H9 (cell line): ENCODE data around the gene ABCG1. TPM values are rescaled to one million over a fixed set of nuclear protein-coding genes. Genes with fewer than 3 reads are reported as not detected.

Source experiments
- DNase-seq: peaks from one replicate; pipeline ENCODE4 v3.0.0-alpha.2; 2017
- H2AFZ ChIP-seq: one replicate; pipeline ENCODE4 v1.6.1; 2013; ENCODE audit warnings: mild to moderate bottlenecking, low read length, control low read depth, moderate library complexity
- H2AK5ac ChIP-seq: 2 replicates; pipeline ENCODE4 v1.6.1; 2013; ENCODE audit warnings: low read length, control low read depth, mixed read lengths; ENCODE audit not compliant: insufficient read length
- H2BK120ac ChIP-seq: one replicate; pipeline ENCODE4 v1.6.1; 2013; ENCODE audit warnings: low read depth, mild to moderate bottlenecking, low read length, control low read depth, inconsistent platforms; ENCODE audit not compliant: poor library complexity, severe bottlenecking
- H2BK12ac ChIP-seq: 2 replicates; pipeline ENCODE4 v1.6.1; 2013; ENCODE audit warnings: low read length, control low read depth, mixed read lengths, low read depth; ENCODE audit not compliant: insufficient read length
- H2BK15ac ChIP-seq: 2 replicates; pipeline ENCODE4 v1.6.1; 2013; ENCODE audit warnings: low read depth, low read length, control low read depth
- H2BK20ac ChIP-seq: one replicate; pipeline ENCODE4 v1.6.1; 2013; ENCODE audit warnings: low read depth, mild to moderate bottlenecking, low read length, control low read depth, inconsistent platforms; ENCODE audit not compliant: poor library complexity, severe bottlenecking
- H2BK5ac ChIP-seq: 2 replicates; pipeline ENCODE4 v1.6.1; 2013; ENCODE audit warnings: low read length, control low read depth, mixed read lengths; ENCODE audit not compliant: insufficient read length
- H3K14ac ChIP-seq: 2 replicates; pipeline ENCODE4 v1.6.1; 2013; ENCODE audit warnings: low read length, control low read depth; ENCODE audit not compliant: insufficient read depth
- H3K18ac ChIP-seq: 2 replicates; pipeline ENCODE4 v1.6.1; 2013; ENCODE audit warnings: low read depth, mild to moderate bottlenecking, mixed read lengths, low read length, control low read depth; ENCODE audit not compliant: insufficient read length
- H3K23ac ChIP-seq: 2 replicates; pipeline ENCODE4 v1.6.1; 2013; ENCODE audit warnings: low read length, control low read depth, mixed read lengths, low read depth; ENCODE audit not compliant: insufficient read length
- H3K23me2 ChIP-seq: 2 replicates; pipeline ENCODE4 v1.6.1; 2013; ENCODE audit warnings: low read depth, mild to moderate bottlenecking, mixed read lengths, low read length, control low read depth; ENCODE audit not compliant: insufficient read length, poor library complexity, severe bottlenecking
- H3K27ac ChIP-seq: 2 replicates; pipeline ENCODE4 v1.5.1; 2013; ENCODE audit warnings: low read length, control low read depth, mixed read lengths, low read depth; ENCODE audit not compliant: insufficient read length
- H3K27me3 ChIP-seq: 2 replicates; pipeline ENCODE4 v1.6.1; 2013; ENCODE audit warnings: low read length, control low read depth, inconsistent platforms; ENCODE audit not compliant: insufficient read depth
- H3K4ac ChIP-seq: 2 replicates; pipeline ENCODE4 v1.6.1; 2013; ENCODE audit warnings: low read depth, mild to moderate bottlenecking, control low read depth, inconsistent platforms, low read length, moderate library complexity
- H3K4me1 ChIP-seq: 2 replicates; pipeline ENCODE4 v1.6.1; 2013; ENCODE audit warnings: low read length, control low read depth, inconsistent platforms; ENCODE audit not compliant: insufficient read depth
- H3K4me2 ChIP-seq: 2 replicates; pipeline ENCODE4 v1.6.1; 2013; ENCODE audit warnings: low read length, control low read depth, mixed read lengths; ENCODE audit not compliant: insufficient read length, insufficient read depth
- H3K56ac ChIP-seq: 2 replicates; pipeline ENCODE4 v1.6.1; 2013; ENCODE audit warnings: low read depth, mild to moderate bottlenecking, mixed read lengths, low read length, control low read depth; ENCODE audit not compliant: insufficient read length
- H3K79me1 ChIP-seq: 2 replicates; pipeline ENCODE4 v1.6.1; 2013; ENCODE audit warnings: low read depth, mild to moderate bottlenecking, moderate library complexity, low read length, control low read depth, inconsistent platforms; ENCODE audit not compliant: insufficient read depth, poor library complexity, severe bottlenecking
- H3K79me2 ChIP-seq: 2 replicates; pipeline ENCODE4 v1.6.1; 2013; ENCODE audit warnings: low read length, control low read depth, inconsistent platforms; ENCODE audit not compliant: insufficient read depth
- H3K9ac ChIP-seq: 2 replicates; pipeline ENCODE4 v1.6.1; 2013; ENCODE audit warnings: low read length, control low read depth, mixed read lengths; ENCODE audit not compliant: insufficient read length; ENCODE audit errors: extremely low read depth
- H3K9me3 ChIP-seq: one replicate; pipeline ENCODE4 v1.6.1; 2013; ENCODE audit warnings: low read depth, low read length, inconsistent platforms; ENCODE audit not compliant: control insufficient read depth
- H3T11ph ChIP-seq: one replicate; pipeline ENCODE4 v1.6.1; 2013; ENCODE audit warnings: mild to moderate bottlenecking, low read length, control low read depth, inconsistent platforms
- H4K20me1 ChIP-seq: one replicate; pipeline ENCODE4 v1.6.1; 2013; ENCODE audit not compliant: control insufficient read depth, insufficient read length, insufficient read depth
- H4K5ac ChIP-seq: 2 replicates; pipeline ENCODE4 v1.6.1; 2013; ENCODE audit warnings: low read depth, mild to moderate bottlenecking, mixed read lengths, low read length, control low read depth; ENCODE audit not compliant: insufficient read length
- H4K8ac ChIP-seq: replicated peaks from 2 replicates; pipeline ENCODE4 v1.6.1; 2013; ENCODE audit warnings: low read length, control low read depth, mixed read lengths, low read depth; ENCODE audit not compliant: insufficient read length
- H4K91ac ChIP-seq: 2 replicates; pipeline ENCODE4 v1.6.1; 2013; ENCODE audit warnings: low read depth, mild to moderate bottlenecking, moderate library complexity, mixed read lengths, low read length, control low read depth; ENCODE audit not compliant: insufficient read length
- H3K27ac Mint-ChIP-seq, 3 experiments: 2 replicates in 2 of 3; 3 replicates in 1 of 3; pipeline ENCODE4 v1.8.0; 2020 to 2021; ENCODE audit warnings: mixed read lengths in 3 of 3, mild to moderate bottlenecking in 1 of 3, moderate library complexity in 1 of 3
- H3K27me3 Mint-ChIP-seq: 2 replicates; pipeline ENCODE4 v1.8.0; 2021; ENCODE audit warnings: low read depth, mild to moderate bottlenecking, moderate library complexity, mixed read lengths
- H3K36me3 Mint-ChIP-seq, 3 experiments: 2 replicates in 2 of 3; 3 replicates in 1 of 3; pipeline ENCODE4 v1.8.0; 2020 to 2021; ENCODE audit warnings: low read depth in 3 of 3, mixed read lengths in 3 of 3; ENCODE audit not compliant: insufficient read depth in 1 of 3
- H3K4me1 Mint-ChIP-seq, 2 experiments: 2 replicates each; pipeline ENCODE4 v1.8.0; 2020; ENCODE audit warnings: mixed read lengths in 2 of 2
- H3K4me3 Mint-ChIP-seq, 2 experiments: 2 replicates in 1 of 2; 3 replicates in 1 of 2; pipeline ENCODE4 v1.8.0; 2020 to 2021; ENCODE audit warnings: mild to moderate bottlenecking in 2 of 2, mixed read lengths in 2 of 2, moderate library complexity in 1 of 2
- H3K9me3 Mint-ChIP-seq, 2 experiments: 2 replicates in 1 of 2; 3 replicates in 1 of 2; pipeline ENCODE4 v1.8.0; 2020; ENCODE audit warnings: mild to moderate bottlenecking in 2 of 2, mixed read lengths in 2 of 2, moderate library complexity in 1 of 2
- CTCF ChIP-seq: fragments of 200-600 bp; sonication (generic); conservative IDR thresholded peaks from 3 replicates; pipeline ENCODE4 v1.8.0; 2021; ENCODE audit warnings: antibody characterized with exemption, mild to moderate bottlenecking
- WGBS: extraction: QIAGEN DNeasy Blood & Tissue Kit; methylation state at CpG from one replicate; pipeline ENCODE4 v1.1.7; 2013; ENCODE audit warnings: missing lambda C conversion rate, low lambda C conversion rate, mixed read lengths; ENCODE audit not compliant: insufficient read length; ENCODE audit errors: extremely low coverage; 5-methylcytosine and 5-hydroxymethylcytosine counted together
- total RNA-seq: library from RNA; stranded (reverse); gene quantifications from 2 replicates; pipeline ENCODE4 v1.2.1, GENCODE V29; 2021

The ABCG1 gene
- total RNA-seq, 1 experiment from 2014 or later = 0.83 TPM

GRCh38 chr21:42236014-42236413 lies 17.1 kb downstream of the ABCG1 start:
- no peak overlapping the region for H2BK5ac ChIP-seq
- no peaks in the 10 kb centered on the region; the same call in 1 of the 2 replicates for H3K4me1 ChIP-seq
- no peaks in the 10 kb centered on the region for H3K23me2 ChIP-seq
- peaks cover 8% of the 10 kb centered on the region; the same call in 1 of the 2 replicates for H3K27me3 ChIP-seq
- no peak overlapping the region for H3K23ac ChIP-seq
- DNase-seq = no peak
- no peak overlapping the region for H2BK20ac ChIP-seq
- H2BK12ac ChIP-seq = no peak overlapping the region
- H4K91ac ChIP-seq = no peak overlapping the region
- Mint-ChIP-seq H3K4me3 (peak overlapping the region in 1 of 2 experiments; percentile 72; a peak in 2 of 5 replicates), H3K27me3 (peaks cover 72% of the 10 kb centered on the region), H3K9me3 (no peaks in the 10 kb centered on the region), H3K36me3 (no peaks in the 10 kb centered on the region), H3K27ac (no peak overlapping the region; a peak in 1 of 7 replicates), H3K4me1 (peaks cover 33 to 49% of the 10 kb centered on the region in 2 experiments)
- H2BK15ac ChIP-seq = no peak overlapping the region
- no peak overlapping the region for H2AFZ ChIP-seq
- no peak overlapping the region for H3K18ac ChIP-seq
- H2BK120ac ChIP-seq = no peak overlapping the region
- H3K4me2 ChIP-seq = no peak overlapping the region
- no peak overlapping the region for H3K56ac ChIP-seq
- no peak overlapping the region for H2AK5ac ChIP-seq
- H3K14ac ChIP-seq = no peak overlapping the region
- H3K27ac ChIP-seq = no peak overlapping the region
- H3K79me2 ChIP-seq = no peaks in the 10 kb centered on the region
- no peak overlapping the region for H4K5ac ChIP-seq
- WGBS = no CpG with 5 or more reads among the region's 10 CpGs
- no peaks in the 10 kb centered on the region for H3K9me3 ChIP-seq
- H4K8ac ChIP-seq = no peak overlapping the region
- no peak overlapping the region for H3K4ac ChIP-seq
- no peak for TF ChIP-seq CTCF
- H3K9ac ChIP-seq = no peak overlapping the region
- H3K79me1 ChIP-seq = no peaks in the 10 kb centered on the region
- H3T11ph ChIP-seq = no peak overlapping the region
- no peaks in the 10 kb centered on the region for H4K20me1 ChIP-seq
